ENCODE data around the gene FIGN.

The FIGN gene

DNA sequence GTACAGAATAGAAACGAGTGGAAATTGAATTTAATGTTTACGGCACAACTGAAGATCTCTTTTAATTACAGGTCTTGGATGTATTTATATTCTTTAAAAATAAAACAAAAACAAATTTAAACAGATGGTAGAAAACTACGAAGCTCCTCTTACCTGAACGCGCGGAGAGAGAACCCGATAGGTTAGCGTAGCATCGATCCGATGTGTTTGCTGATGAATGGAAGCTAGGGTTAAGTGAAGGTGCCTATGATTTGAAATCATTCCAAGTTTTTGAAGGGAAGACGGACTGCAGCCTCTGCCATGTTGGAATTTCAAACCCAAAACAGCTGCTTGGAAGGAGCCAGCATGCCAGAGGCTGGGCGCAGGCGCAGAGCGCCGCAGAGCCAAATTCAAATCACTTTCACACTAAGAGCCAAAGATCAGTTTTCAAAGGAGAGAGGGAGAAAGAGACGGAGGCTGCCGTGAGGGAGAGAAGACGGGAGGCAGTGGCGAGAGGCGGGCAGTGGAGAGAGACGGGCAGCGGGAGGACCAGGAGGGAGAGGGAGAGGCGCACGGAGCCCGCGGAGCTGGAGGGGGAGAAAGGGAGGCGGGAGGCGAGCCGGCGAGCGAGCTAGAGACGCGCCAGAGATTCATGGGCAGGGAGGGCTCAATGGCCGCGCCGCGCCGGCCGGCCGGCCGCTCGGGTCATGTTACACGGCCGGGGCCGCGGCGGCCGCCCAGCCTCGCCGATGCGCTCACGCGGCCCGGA lies at the start of gene FIGN:
Gene FIGN (minus strand): TSS at position 324 of the 748 bp plus-strand sequence. CDS start 1,081 bp downstream, outside the sequence.
- TF ChIP-seq, protein P1, sequence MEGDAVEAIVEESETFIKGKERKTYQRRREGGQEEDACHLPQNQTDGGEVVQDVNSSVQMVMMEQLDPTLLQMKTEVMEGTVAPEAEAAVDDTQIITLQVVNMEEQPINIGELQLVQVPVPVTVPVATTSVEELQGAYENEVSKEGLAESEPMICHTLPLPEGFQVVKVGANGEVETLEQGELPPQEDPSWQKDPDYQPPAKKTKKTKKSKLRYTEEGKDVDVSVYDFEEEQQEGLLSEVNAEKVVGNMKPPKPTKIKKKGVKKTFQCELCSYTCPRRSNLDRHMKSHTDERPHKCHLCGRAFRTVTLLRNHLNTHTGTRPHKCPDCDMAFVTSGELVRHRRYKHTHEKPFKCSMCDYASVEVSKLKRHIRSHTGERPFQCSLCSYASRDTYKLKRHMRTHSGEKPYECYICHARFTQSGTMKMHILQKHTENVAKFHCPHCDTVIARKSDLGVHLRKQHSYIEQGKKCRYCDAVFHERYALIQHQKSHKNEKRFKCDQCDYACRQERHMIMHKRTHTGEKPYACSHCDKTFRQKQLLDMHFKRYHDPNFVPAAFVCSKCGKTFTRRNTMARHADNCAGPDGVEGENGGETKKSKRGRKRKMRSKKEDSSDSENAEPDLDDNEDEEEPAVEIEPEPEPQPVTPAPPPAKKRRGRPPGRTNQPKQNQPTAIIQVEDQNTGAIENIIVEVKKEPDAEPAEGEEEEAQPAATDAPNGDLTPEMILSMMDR (conservative IDR thresholded peaks at IDR 0.05; ENCODE audit: low read depth, low read length): no peak
- peak; percentile 52 for DNase-seq (ENCODE audit: low read depth)
- peak within 1 kb of the TSS; percentile 66 for H3K4me3 ChIP-seq (ENCODE audit: low read length)

DNA sequence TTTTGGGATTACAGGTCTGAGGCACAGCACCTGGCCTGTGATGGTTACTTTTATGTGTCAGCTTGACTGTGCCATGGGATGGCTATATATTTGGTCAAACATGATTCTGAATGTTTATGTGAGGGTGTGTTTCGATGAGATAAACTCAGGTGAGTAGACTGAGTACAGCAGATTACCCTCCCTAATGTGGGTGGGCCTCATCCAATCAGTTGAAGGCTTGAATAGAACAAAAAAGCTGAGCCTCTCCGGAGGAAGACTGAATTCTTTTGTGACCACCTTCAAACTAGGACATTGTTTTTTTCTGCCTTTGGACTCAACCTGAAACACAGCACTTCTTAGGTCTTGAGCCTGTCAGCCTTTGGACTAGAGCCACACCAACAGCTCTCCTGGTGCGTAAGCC lies 49.4 kb upstream of the FIGN start:
- TF ChIP-seq, protein P1 (conservative IDR thresholded peaks at IDR 0.05; ENCODE audit: low read depth, low read length): no peak
- no peak for DNase-seq (ENCODE audit: low read depth)
- H3K4me3 ChIP-seq (ENCODE audit: low read length): no peak overlapping the region

DNA sequence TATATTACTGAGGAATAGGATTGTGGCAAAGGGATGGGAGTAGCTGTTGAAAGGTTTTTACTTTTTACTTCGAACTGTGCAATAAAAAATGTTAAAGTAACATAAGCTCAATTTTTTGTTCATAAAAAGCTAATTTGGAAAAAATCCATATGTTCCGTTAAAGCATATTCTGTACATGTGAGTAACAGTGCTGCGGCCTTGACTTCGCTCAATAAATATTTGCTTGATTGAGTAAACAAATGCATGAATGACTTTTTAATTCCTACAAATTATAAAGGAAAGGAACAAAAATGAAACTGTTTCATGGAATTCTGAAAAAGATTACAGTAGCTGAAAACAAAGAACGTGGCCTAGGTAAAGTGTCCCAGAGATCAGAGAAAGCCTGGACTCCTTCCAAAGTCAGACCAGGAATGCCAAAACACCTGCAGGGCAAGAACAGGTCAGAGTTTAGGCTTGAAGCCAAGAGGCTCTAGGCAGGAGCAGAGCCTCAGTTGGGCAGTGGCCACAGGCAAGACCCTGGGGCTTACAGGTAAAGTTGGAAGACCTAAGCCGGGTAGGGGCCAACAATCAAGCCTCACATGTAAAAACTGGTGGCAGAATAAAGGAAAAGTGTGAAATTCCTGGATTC lies 44.3 kb upstream of the FIGN start:
- TF ChIP-seq, protein P1 (conservative IDR thresholded peaks at IDR 0.05; ENCODE audit: low read depth, low read length): no peak

DNA sequence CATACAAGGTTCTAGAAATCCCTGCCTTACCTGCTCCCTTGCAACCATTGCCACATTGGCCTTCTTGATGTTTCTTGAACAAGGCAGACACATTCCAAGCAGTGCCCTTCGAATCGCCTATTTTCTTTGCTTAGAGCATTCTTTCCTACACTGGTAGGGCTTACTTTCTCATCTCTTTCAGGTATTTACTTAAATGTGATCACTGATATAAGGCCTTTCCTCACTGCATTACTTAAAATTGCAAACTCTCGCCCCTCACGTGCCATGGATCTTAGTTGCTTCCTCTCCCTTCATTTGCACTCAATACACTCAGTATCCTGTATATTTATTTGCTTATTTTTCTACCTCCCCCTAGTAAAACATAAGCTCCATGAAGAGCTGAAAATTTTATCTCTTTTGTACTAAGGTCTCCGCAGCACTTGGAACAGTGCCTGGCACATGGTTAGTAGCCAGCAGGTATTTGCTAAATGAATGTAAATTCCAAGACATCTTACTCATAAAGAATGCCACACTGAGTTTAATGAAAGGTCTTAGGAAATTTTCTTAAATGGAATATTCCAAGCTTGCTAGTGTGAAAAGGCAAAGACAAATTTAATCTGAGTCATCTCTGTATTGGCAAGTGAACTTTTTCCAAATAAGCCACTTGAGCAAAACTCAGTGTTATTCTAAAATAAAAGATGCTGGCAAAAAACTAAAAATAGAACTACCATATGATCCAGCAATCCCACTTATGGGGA lies 42.4 kb upstream of the FIGN start:
- TF ChIP-seq, protein P1 (conservative IDR thresholded peaks at IDR 0.05; ENCODE audit: low read depth, low read length): no peak
- peak; percentile 95 for DNase-seq (ENCODE audit: low read depth)
- no peak overlapping the region for H3K4me3 ChIP-seq (ENCODE audit: low read length)

More for the DNA sequence above, 44.3 kb upstream of the FIGN start:
- DNase-seq (ENCODE audit: low read depth): no peak
- H3K4me3 ChIP-seq (ENCODE audit: low read length): no peak overlapping the region

GRCh38 chr2:163775304-163775703 lies 39.5 kb upstream of the FIGN start:
- TF ChIP-seq, protein P1 (conservative IDR thresholded peaks at IDR 0.05; ENCODE audit: low read depth, low read length): no peak
- H3K4me3 ChIP-seq (ENCODE audit: low read length): no peak overlapping the region
- no peak for DNase-seq (ENCODE audit: low read depth)

DNA sequence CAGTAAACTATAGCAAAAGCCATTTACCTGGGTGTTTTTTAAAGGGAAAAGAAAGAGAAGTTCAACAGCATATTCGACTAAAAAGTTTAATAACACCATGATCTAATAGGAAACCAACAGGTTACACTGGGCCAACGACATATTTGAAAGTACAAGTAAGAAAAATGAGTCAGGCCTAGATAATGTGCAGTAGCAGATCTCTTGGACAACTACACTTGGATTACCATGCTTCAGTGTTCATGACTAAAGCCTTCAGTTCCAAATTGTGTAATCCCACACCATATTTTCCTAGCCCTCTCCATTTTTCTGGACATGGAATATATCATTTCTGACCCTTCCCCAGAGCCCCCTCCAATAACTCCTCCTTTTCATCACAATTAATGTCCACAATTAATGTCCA lies 39.1 kb upstream of the FIGN start:
- TF ChIP-seq, protein P1 (conservative IDR thresholded peaks at IDR 0.05; ENCODE audit: low read depth, low read length): no peak
- H3K4me3 ChIP-seq (ENCODE audit: low read length): no peak overlapping the region
- peak; percentile 53 for DNase-seq (ENCODE audit: low read depth)

Measured in retinal pigment epithelial cell (primary cell).